SK-MEL-5 (cell line): ENCODE data around the gene PTGFR. TPM values are rescaled to one million over a fixed set of nuclear protein-coding genes. Genes with fewer than 3 reads are reported as not detected.
A peak's percentile ranks its signal among the peaks of the same experiment; 100 is the strongest.

Source experiments
- DNase-seq: peaks from one replicate; pipeline ENCODE4 v3.0.0-alpha.2; 2016; ENCODE audit warnings: low read depth, low spot score
- in situ Hi-C: cut with HindIII; loops from 2 replicates; pipeline ENCODE4 v1.10.0; 2016; ENCODE audit warnings: low sequenced_read_pairs, high pct_unique_total_duplicates, low pct_unique_long_range_greater_than_20kb
- polyA plus RNA-seq, 2 experiments: library from polyadenylated mRNA; depleted of rRNA; stranded (reverse); fragments of >200 nt; gene quantifications; 2 replicates each; pipeline ENCODE4 v1.2.3, GENCODE V29; 2015
- total RNA-seq: library from RNA; depleted of rRNA; stranded (reverse); fragments of >200 nt; shearing (Covaris generic); gene quantifications from 2 replicates; pipeline ENCODE4 v1.2.3, GENCODE V29; 2014; rRNA removed

Gene PTGFR
- total RNA-seq = 0.03 TPM in 1 of 2 replicates, not detected in the other
- polyA plus RNA-seq (2015; cell fraction: cytosol; rRNA removed) = not detected in 2 replicates
- not detected in 2 replicates for polyA plus RNA-seq (2015; cell fraction: nucleus; rRNA removed)

- in situ Hi-C loops = no loop called here
- DNase-seq = no peak
These were observed at the start of gene PTGFR for GRCh38 chr1:78490861-78491450. PTGFR (plus strand) TSS chr1:78490974; CDS start chr1:78492744, 1,770 bp downstream.

DNA sequence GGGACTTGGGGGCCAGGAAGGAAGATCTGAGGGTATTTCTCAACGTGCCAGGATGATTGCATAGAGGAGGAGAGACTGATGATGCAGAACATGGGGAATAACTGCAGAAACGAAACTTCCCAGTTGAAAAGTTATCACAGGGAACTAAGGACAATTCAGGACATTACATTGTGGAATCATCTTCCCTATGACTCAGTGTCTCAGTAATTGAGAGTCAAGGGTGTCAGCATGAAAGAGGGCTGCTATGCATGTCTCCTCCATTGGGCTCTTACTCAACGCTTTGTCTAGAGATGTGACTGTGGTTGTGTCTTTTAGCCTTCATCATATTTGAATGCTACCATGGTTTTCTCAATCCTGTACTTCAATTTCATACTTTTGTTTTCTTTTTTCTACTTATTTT, 48.9 kb upstream of the PTGFR start:
- in situ Hi-C loops = no loop called here

DNA sequence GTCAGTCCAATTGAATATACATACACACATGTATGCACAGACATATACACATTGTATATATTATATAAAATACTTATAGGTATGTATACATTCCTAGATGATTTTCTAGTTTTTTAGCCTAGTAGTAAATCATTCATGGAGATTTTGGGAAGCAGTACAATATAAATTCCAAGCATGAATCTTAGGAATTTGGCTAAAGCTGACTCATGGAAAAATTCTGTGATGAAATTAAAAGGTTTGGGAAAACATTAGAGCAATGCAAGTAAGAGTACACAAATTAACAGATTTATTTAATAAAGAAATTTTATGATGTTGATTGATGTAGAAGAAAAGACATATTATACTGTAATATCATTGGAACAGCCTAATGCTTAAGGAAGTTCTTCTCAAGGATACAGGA, 43.7 kb upstream of the PTGFR start:
- DNase-seq = no peak
- in situ Hi-C loops = no loop called here

More for the DNA sequence above, 48.9 kb upstream of the PTGFR start:
- no peak for DNase-seq

DNA sequence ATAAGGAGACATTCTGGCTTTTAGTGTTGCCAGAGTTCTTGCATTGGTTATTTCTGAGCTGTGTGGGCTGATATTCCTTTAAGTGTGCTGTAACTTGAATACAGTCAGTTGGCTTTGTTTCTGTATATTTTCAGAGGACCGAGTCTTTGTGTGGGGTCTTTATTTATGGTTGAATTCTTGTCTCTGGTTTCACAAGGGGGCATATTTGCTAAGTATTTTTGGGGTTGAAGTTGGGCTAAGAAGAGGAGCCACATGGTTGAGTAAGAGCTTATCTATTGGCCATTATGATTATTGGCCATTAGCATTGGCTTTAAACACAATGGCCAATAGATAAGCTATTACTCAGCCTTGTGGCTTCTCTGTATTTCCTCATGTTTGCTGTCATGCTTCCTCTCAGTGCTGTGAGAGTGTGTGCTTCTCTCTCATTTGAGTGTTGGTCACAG, 26.3 kb upstream of the PTGFR start:
- in situ Hi-C loops = no loop called here
- DNase-seq = no peak

DNA sequence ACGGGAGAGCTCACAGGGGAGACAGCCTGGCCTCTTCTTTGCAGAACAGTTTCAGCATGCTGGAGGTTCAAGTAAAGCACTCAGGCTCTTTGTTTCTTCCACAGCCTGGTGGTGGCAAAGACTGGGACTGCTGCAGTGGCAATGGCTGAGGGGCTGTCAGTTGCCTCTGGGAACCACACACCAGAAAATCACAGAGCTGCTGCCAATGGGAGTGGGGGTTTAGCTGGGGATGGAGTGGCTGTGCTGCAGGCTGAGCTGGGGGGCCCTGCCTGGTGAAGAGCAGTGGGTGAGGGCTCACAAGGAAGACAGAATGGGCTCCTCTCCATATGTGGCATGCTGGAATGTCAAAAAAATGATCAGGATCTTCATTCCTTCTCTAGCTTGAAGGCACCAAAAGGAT, 25.6 kb upstream of the PTGFR start:
- no peak for DNase-seq
- in situ Hi-C loops = no loop called here

DNA sequence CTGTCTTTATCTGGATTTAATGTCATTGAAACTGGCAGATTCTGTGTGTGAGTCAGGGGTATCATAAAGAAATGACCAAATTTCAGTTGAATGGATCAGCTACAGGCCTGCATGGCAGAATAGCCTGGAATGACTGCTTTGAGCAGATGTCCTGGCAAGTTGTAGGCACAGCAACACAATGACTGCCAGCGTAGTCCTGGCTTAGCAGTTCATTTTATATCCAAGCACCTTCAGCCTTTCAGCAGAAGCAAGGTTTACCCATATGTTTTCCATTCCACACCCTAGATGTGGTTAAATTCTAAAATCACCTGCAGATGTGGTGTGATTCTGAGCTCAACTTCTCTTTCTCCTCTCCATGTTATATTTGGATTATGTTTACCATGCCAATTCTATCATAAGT, 22.3 kb upstream of the PTGFR start:
- in situ Hi-C loops = no loop called here
- DNase-seq = no peak

DNA sequence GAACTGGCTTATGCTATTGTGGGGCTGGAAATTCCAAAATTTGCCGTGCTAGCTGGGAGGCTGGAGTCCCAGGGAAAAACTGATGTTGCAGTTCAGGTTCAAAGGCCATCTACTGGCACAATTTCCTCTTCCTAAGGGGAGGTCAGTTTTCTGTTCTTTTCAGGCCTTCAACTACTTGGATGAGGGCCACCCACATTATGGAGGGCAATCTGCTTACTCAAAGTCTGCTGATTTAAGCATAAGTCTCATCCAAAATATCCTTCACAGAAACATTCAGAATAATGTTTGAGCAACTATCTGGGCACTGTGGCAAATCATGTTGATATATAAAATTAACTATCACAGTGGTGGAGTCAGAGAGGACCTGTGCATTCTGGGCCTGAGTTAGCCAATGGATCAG, 21.2 kb upstream of the PTGFR start:
- in situ Hi-C loops = no loop called here
- DNase-seq = no peak

- in situ Hi-C loops = no loop called here
- DNase-seq = no peak
These were observed 18.7 kb upstream of the PTGFR start for GRCh38 chr1:78471890-78472620.

DNA sequence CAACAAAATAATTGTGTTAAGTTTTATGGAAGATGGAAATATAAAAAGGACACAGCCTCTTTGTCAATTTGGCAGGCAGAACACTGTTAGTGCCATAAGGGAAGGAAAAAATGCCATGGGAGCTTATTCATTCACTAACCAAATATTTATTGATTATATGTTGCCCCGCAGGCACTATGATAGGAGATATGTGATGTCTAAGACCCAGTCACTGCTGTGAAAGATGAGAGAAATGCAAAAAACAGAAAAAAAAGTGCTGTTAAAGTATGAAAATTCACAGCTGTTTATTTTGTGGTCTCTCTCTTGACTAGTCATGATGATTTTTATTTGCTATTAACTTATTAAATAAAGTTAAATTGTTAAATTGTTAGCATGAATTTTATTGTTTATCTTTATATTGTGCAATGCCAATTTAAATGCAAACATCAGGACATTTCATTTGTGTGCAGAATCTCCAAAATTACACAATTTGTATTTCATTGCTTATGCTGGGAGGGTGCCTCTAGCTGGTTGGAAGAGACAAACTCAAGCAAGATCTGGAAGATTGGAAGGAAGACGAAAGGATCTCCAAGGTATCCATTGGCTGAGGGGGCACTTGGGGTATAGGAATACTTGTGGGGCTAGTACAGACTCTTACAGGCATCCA, 17.8 kb upstream of the PTGFR start:
- in situ Hi-C loops = no loop called here
- DNase-seq = no peak

DNA sequence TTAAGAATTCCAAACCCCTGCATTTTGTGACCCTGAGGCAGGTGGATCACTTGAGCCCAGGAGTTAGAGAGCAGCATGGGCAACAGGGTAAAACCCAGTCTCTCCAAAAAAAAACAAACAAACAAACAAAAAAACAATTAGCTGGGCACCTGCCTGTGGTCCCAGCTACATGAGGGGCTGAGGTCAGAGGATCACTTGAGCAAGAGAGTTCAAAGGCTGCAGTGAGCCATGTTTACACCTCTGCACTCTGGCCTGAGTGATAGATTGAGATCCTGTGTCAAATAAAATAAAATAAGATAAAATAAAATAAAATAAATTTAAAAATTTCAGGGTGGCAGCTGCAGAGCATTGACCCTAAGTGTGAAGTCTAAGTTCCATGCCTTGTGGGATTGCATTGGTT, 16.7 kb upstream of the PTGFR start:
- in situ Hi-C loops = no loop called here
- DNase-seq = no peak

DNA sequence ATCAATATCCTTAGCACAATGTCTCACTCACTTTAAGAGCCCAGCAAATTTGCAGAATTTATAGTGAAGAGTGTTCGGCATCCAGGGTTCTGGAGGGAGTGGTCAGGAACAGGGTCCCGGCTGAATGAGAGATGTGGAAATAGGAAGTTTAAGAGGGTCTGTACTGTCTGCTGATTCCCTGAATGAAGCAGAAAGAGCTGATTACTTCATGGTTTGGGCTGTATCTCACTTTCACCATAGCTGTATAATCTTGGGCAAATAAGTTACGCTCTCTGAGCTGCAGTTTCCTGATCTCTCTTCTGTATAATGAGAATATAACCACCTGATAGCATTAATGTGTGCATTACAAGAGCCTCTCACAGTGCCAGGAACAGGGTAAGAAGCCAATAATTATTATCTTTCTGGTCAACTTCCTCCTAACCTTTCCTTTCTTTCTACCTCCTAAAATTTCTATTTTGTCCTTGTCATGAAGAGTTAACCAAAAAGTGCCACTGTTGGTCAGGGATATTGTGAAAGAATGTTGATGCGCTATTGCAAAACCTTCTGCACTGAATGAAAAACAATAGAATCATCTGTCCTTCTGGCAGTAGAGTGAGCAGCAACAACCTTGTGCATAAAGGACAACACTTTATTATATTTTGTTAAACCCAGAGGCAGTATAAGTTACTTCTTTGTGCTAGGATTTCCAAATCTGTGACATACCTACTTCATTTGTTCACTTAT, 14.7 kb upstream of the PTGFR start:
- peak; percentile 42 for DNase-seq
- in situ Hi-C loops = no loop called here

DNA sequence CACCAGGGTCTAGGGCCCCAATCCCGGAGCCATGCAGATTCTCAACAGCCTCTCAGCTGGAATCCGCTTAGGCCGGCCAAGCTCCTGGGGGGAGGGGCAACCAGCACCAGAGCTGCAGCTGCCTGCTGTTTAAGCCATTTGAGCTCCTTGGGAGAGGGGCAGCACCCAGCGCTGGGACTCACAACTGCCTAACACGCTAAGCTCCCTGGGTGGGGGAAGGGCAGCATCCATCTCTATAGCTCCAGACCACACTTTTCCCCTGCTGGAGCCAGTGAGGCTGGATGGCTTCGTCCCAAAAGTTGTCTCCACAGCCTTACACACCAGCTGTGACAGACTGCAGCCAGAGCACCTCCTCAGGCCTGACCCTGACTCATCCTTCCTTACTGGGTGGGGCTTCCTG, 6.9 kb upstream of the PTGFR start:
- no peak for DNase-seq
- in situ Hi-C loops = no loop called here

GRCh38 chr1:78491451-78492071, 787 bp downstream of the PTGFR start:
- DNase-seq = no peak
- in situ Hi-C loops = no loop called here

DNA sequence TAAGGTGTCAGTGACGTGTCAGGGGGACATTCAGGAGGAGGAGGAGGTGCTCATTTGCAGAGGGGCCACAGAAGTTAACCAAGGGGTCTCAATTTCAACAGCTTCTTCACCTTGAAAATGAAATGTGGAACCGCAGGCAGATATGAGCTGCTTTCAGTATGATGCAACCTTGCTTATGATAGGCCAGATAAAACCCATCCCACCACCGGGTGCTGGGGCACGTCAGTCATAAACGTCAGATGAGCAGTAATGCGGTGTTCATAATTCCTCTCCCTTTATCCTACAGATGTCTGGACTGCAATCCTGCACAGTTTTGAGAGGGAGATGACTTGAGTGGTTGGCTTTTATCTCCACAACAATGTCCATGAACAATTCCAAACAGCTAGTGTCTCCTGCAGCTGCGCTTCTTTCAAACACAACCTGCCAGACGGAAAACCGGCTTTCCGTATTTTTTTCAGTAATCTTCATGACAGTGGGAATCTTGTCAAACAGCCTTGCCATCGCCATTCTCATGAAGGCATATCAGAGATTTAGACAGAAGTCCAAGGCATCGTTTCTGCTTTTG, 1.7 kb downstream of the PTGFR start:
- in situ Hi-C loops = no loop called here
- no peak for DNase-seq

- in situ Hi-C loops = no loop called here
- no peak for DNase-seq
These were observed 2.7 kb downstream of the PTGFR start for GRCh38 chr1:78493451-78493850.

GRCh38 chr1:78497201-78497600, 6.4 kb downstream of the PTGFR start:
- no peak for DNase-seq
- in situ Hi-C loops = no loop called here

DNA sequence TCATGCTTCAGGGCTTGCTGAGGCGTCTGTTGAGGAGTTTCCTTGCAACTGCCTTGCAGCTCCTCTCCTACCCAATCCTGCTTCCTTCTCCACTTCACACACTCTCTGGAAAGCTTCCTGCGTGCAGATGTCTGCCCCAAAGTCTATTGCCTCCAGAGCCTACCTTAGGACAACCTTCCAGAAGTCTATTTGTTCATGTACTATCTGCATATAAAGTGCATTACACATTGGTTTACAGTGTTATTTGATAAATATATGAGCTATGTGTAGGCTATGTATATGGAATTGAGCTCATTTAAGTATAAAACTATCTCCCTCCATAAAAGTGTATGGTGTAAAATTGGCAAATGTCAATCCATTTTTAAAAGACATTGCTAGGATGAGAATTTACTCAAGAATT, 9.8 kb downstream of the PTGFR start:
- no peak for DNase-seq
- in situ Hi-C loops = no loop called here
